ENCODE measurements around the gene RNF182.

The RNF182 gene

GRCh38 chr6:13990796-13991195 is 66.0 kb downstream of the RNF182 start:
- DNase-seq (ENCODE audit: insufficient read length) (no peak), FAIRE-seq (no peak)
- TF ChIP-seq TAF1 (IDR thresholded peaks at IDR 0.05; ENCODE audit: borderline replicate concordance, low read depth, low read length): no peak
- no peak for TF ChIP-seq POLR2A (IDR thresholded peaks at IDR 0.05; ENCODE audit: low read depth, low read length)
- no peak for TF ChIP-seq POLR2AphosphoS5 (IDR thresholded peaks at IDR 0.05; ENCODE audit: low read depth, low read length)

GRCh38 chr6:13991393-13991792 is 66.6 kb downstream of the RNF182 start:
- DNase-seq (ENCODE audit: insufficient read length) (no peak), FAIRE-seq (no peak)
- TF ChIP-seq POLR2A (IDR thresholded peaks at IDR 0.05; ENCODE audit: low read depth, low read length): no peak

- no peak for DNase-seq (ENCODE audit: insufficient read length)
Observed at GRCh38 chr6:13992417-13993055, 67.8 kb downstream of the RNF182 start.

GRCh38 chr6:13993416-13993815 is 68.7 kb downstream of the RNF182 start:
- FAIRE-seq: no peak
- no peak for DNase-seq (ENCODE audit: insufficient read length)
- TF ChIP-seq TAF1 (IDR thresholded peaks at IDR 0.05; ENCODE audit: borderline replicate concordance, low read depth, low read length) (no peak), POLR2AphosphoS5 (IDR thresholded peaks at IDR 0.05; ENCODE audit: low read depth, low read length) (no peak), POLR2A (IDR thresholded peaks at IDR 0.05; ENCODE audit: low read depth, low read length) (no peak)

More at GRCh38 chr6:13992417-13993055, 67.8 kb downstream of the RNF182 start:
- TF ChIP-seq POLR2AphosphoS5 (IDR thresholded peaks at IDR 0.05; ENCODE audit: low read depth, low read length) (no peak), POLR2A (IDR thresholded peaks at IDR 0.05; ENCODE audit: low read depth, low read length) (no peak), TAF1 (IDR thresholded peaks at IDR 0.05; ENCODE audit: borderline replicate concordance, low read depth, low read length) (no peak)
- no peak for FAIRE-seq

GRCh38 chr6:13998356-13998755 is 73.6 kb downstream of the RNF182 start:
- no peak for TF ChIP-seq POLR2A (IDR thresholded peaks at IDR 0.05; ENCODE audit: low read depth, low read length)
- no peak for TF ChIP-seq TAF1 (IDR thresholded peaks at IDR 0.05; ENCODE audit: borderline replicate concordance, low read depth, low read length)
- TF ChIP-seq POLR2AphosphoS5 (IDR thresholded peaks at IDR 0.05; ENCODE audit: low read depth, low read length): no peak
- DNase-seq (ENCODE audit: insufficient read length) (no peak), FAIRE-seq (no peak)

GRCh38 chr6:14000901-14001300 is 76.1 kb downstream of the RNF182 start:
- TF ChIP-seq TAF1 (IDR thresholded peaks at IDR 0.05; ENCODE audit: borderline replicate concordance, low read depth, low read length): no peak
- TF ChIP-seq POLR2AphosphoS5 (IDR thresholded peaks at IDR 0.05; ENCODE audit: low read depth, low read length): no peak
- no peak for TF ChIP-seq POLR2A (IDR thresholded peaks at IDR 0.05; ENCODE audit: low read depth, low read length)
- DNase-seq (ENCODE audit: insufficient read length): no peak
- FAIRE-seq: no peak

- TF ChIP-seq POLR2AphosphoS5 (IDR thresholded peaks at IDR 0.05; ENCODE audit: low read depth, low read length) (no peak), POLR2A (IDR thresholded peaks at IDR 0.05; ENCODE audit: low read depth, low read length) (no peak), TAF1 (IDR thresholded peaks at IDR 0.05; ENCODE audit: borderline replicate concordance, low read depth, low read length) (no peak)
- DNase-seq (ENCODE audit: insufficient read length): no peak
- FAIRE-seq: no peak
Observed at GRCh38 chr6:14001329-14002012, 76.7 kb downstream of the RNF182 start.

GRCh38 chr6:14002176-14002947 is 77.6 kb downstream of the RNF182 start:
- no peak for FAIRE-seq
- DNase-seq (ENCODE audit: insufficient read length): no peak

GRCh38 chr6:14004258-14004657 is 79.5 kb downstream of the RNF182 start:
- TF ChIP-seq POLR2AphosphoS5 (IDR thresholded peaks at IDR 0.05; ENCODE audit: low read depth, low read length) (no peak), POLR2A (IDR thresholded peaks at IDR 0.05; ENCODE audit: low read depth, low read length) (no peak), TAF1 (IDR thresholded peaks at IDR 0.05; ENCODE audit: borderline replicate concordance, low read depth, low read length) (no peak)
- FAIRE-seq (no peak), DNase-seq (ENCODE audit: insufficient read length) (no peak)

More at GRCh38 chr6:14002176-14002947, 77.6 kb downstream of the RNF182 start:
- TF ChIP-seq POLR2A (IDR thresholded peaks at IDR 0.05; ENCODE audit: low read depth, low read length) (no peak), TAF1 (IDR thresholded peaks at IDR 0.05; ENCODE audit: borderline replicate concordance, low read depth, low read length) (no peak)

GRCh38 chr6:14008809-14009208 is 84.1 kb downstream of the RNF182 start:
- FAIRE-seq: no peak
- TF ChIP-seq TAF1 (IDR thresholded peaks at IDR 0.05; ENCODE audit: borderline replicate concordance, low read depth, low read length): no peak
- TF ChIP-seq POLR2A (IDR thresholded peaks at IDR 0.05; ENCODE audit: low read depth, low read length): no peak
- no peak for TF ChIP-seq POLR2AphosphoS5 (IDR thresholded peaks at IDR 0.05; ENCODE audit: low read depth, low read length)
- DNase-seq (ENCODE audit: insufficient read length): no peak

- TF ChIP-seq POLR2A (IDR thresholded peaks at IDR 0.05; ENCODE audit: low read depth, low read length) (no peak), TAF1 (IDR thresholded peaks at IDR 0.05; ENCODE audit: borderline replicate concordance, low read depth, low read length) (no peak), POLR2AphosphoS5 (IDR thresholded peaks at IDR 0.05; ENCODE audit: low read depth, low read length) (no peak)
- FAIRE-seq: no peak
Observed at GRCh38 chr6:14009431-14009830, 84.7 kb downstream of the RNF182 start.

GRCh38 chr6:14010275-14010674 is 85.5 kb downstream of the RNF182 start:
- TF ChIP-seq POLR2AphosphoS5 (IDR thresholded peaks at IDR 0.05; ENCODE audit: low read depth, low read length): no peak
- no peak for TF ChIP-seq TAF1 (IDR thresholded peaks at IDR 0.05; ENCODE audit: borderline replicate concordance, low read depth, low read length)
- no peak for TF ChIP-seq POLR2A (IDR thresholded peaks at IDR 0.05; ENCODE audit: low read depth, low read length)
- no peak for FAIRE-seq
- DNase-seq (ENCODE audit: insufficient read length): no peak

More at GRCh38 chr6:14009431-14009830, 84.7 kb downstream of the RNF182 start:
- no peak for DNase-seq (ENCODE audit: insufficient read length)

Data from GM12892 (cell line).